GM19467 (cell line): Measurements from ENCODE around the gene PREX1.

Source experiments
- ATAC-seq: cut with Tn5 transposase; IDR thresholded peaks from one replicate; pipeline ENCODE4 v1.9.1; 2021; ENCODE audit warnings: mild to moderate bottlenecking, moderate library complexity; ENCODE audit not compliant: unreplicated experiment

PREX1 gene

DNA sequence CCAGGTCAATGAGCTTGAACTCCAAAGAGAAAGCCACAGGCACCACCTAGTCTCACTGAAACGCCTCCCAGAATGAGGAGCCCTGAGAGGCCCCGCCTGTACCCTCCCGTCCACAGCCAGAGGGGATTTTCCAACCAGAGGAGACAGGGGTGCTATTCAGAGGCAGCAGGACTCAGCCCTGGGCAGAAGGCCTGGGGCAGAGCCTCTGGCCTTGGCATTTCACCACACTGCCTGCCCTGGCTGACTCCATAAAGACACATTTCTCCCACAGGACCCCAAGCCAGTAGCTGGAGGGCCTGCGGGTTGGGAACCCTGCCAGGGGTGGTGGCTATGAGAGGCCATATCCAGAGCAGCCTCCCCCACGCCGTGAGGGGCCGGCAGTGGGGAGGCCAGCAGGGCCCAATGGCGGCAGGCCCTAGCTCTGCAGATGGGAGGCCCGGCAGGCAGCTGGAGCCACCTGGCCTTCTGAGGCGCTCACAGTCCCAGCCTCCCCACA lies 159.3 kb downstream of the PREX1 start:
- no peak for ATAC-seq

- no peak for ATAC-seq
These were observed 159.8 kb downstream of the PREX1 start for GRCh38 chr20:48667889-48668413.

DNA sequence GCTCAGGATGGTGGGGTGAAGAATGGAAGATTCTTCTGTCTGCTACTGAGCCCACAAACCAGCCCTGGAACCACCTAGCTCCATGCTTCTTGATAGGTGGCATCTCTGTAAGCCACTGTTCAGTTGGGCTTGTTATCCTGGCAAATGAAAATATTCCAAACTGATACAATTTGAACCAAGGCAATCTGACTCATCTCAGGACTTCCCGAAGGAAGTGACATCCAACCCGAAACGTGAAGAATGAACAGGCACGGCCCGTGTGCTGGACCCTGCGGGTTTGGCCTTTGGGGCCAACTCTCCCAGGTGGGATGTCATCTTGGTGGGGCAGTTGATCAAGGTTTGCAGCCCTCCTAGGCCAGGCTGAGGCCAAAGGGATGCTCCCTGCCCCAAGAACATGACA lies 160.3 kb downstream of the PREX1 start:
- no peak for ATAC-seq

DNA sequence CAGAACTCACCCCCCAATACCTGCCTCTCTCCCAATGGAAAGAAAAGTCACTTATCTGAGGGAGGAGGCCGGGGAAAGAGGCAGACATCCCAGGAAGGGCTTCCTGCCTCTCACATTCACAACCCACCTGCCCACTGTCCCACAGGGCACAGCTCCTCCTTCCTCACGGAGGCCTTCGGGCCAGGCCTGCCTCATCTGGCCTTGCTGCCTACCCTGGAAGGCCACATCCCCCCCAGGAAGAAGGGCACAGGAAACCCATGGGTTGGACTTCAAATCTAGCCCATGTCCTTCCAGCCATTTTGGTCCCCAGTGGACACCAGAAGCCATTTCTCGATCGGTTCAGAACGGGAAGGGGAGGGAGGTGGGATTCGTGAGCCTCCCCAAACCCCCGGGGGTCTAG lies 162.0 kb downstream of the PREX1 start:
- ATAC-seq: no peak

DNA sequence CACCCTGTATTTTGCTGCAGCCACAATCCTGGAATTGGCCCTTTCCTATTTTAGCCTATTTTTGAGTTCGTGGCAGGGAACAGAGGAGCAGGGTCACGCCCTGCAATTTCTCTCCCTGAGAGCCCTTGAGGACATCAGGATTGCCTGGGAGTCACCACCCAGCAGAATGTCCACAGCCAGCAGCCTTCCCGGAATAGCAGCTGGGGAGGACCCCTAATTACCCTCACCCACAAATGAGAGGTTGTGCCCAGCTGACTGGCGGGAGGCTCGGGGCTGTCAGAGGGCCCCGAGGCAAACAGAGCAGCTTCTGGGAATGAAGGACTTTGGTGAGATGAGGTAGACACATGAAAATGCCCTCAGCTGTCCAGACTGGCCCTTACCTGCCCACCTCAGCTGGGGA lies 165.1 kb downstream of the PREX1 start:
- no peak for ATAC-seq

DNA sequence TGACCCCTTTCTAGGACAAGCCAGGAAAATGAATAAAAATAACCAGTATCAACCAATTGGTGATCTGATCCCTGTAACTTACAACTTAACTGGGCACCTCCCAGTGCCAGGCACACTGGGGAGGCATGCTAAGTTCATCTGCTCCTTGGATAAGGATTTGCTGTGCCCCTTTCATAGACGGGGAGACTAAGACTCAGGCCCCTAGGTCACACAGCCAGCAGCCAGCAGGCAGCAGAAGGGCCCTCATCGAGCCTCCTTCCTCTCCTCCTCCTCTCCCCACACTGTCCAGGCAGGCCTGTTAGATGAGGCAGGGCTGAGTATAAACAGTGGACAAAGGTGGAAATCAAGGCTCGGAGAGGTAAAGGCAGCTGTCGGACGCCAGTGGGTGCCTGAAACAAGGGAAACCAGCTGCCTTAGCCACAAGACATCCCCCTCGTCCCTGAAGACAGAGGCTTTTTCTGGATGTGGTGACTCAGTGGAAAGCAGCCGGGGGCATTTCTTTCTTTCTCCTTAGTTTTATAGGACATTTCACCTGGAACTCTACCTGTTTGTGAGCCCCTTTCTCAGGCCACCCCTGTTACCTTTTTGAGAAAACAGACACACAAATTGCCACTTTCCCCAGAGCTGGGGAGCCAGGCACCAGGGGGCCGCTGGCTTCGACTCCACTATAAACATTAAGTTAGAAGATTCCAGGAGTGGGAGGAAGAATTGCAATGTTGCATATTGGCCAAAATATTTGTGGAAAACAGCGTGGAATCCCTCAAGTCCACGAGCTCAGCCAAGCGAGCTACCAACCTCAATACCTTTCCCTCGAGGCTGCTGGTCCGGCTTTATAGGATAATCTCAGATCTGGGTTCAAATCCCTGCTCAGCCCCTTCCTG lies 166.0 kb downstream of the PREX1 start:
- no peak for ATAC-seq

- ATAC-seq: no peak
These were observed 167.0 kb downstream of the PREX1 start for GRCh38 chr20:48660788-48661187.

GRCh38 chr20:48659858-48660257 lies 167.9 kb downstream of the PREX1 start:
- no peak for ATAC-seq

DNA sequence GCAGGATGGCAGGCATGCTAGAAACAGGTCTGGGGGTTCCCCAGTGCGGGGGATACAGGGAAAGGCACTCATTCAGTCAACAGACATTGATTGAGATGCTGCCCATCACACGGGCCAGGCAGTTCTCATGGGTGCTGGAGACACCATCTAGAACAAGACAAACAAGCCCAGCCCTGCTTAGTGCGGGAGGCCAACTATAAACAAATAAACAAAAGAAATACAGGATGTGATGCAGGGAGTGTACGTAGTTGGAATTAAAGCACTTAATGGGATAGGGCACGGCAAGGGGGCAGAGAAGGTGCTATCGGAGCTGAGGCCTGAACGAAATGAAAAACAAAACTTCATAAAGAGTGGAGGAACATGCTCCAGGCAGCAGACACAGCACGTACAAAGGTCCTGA lies 169.3 kb downstream of the PREX1 start:
- ATAC-seq: no peak

DNA sequence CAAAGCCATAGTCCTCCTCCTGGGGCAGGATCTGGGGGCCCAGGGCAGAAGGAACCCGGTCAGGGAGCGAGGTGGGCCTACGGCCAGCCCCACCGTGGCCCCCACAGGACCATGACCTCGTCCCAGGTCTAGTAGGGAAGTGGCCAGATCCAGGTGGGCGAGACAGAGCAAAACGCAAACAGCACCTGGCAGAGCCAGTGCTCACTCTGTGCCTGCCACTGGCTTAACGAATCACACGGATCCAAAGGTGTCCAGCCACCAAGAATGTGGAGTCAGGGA lies 169.7 kb downstream of the PREX1 start:
- no peak for ATAC-seq

GRCh38 chr20:48657426-48658197 lies 170.2 kb downstream of the PREX1 start:
- ATAC-seq: no peak

DNA sequence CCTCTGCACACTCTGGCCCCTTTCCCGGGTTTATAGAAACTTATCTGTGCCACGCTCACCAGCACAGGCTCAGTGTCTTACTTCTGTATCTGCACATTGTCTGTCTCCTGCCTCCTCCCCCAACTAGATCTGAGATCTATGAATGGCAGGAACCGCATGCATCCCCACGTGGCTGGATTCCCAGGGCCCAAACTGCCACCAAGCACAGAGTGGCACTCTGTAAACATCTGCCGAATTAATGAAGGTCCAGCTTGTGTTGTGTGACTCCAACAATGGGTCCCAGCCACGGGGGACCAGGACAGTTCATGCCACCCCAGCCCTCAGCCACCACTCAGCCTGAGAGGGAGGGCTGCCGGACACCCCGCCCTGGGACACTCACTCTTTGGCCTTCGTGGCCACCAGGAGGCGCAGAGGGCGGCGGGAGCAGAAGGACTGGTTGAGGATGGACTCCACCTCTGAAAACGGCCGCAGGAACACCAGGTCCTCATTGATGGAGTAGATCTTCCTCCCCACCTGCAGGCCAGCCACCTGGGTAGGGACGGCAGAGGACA lies 171.1 kb downstream of the PREX1 start:
- ATAC-seq: no peak

DNA sequence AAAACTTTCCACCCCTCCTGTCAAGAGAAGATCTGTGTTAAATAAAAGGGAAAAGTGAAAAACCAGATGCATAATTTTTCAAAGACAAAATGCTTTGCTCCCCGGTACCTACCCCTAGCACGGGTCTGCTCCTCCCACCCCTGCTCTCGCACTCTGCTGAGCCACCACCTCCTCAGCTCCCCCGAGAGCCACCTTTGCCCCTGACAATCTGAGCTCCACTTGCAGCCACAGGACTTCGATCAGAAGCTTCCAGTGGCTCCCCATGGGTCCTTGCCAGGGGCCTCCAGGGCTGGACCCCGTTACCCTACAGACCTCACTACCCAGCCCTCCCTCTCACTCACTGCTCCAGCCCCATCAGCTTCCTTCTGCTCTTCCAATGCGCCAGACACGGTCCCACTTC lies 171.7 kb downstream of the PREX1 start:
- no peak for ATAC-seq

GRCh38 chr20:48653706-48654051 lies 174.1 kb downstream of the PREX1 start:
- no peak for ATAC-seq

- no peak for ATAC-seq
These were observed 174.7 kb downstream of the PREX1 start for GRCh38 chr20:48652961-48653705.

DNA sequence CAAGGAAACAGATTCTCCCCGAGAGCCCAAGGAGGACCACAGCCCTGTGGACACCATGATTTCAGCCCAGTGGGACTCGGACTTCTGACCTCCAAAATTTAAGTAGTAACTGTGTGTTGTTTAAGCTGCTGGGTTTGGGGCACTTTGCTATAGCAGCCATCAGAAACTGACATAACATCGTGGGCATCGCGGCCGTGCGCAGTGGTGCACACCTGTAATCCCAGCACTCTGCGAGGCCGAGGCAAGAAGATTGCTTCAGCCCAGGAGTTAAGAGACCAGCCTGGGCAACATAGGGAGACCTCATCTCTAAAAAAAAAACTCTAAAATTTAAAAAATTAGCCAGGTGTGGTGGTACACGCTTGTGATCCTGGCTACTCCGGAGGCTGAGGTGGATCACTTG lies 175.8 kb downstream of the PREX1 start:
- no peak for ATAC-seq

DNA sequence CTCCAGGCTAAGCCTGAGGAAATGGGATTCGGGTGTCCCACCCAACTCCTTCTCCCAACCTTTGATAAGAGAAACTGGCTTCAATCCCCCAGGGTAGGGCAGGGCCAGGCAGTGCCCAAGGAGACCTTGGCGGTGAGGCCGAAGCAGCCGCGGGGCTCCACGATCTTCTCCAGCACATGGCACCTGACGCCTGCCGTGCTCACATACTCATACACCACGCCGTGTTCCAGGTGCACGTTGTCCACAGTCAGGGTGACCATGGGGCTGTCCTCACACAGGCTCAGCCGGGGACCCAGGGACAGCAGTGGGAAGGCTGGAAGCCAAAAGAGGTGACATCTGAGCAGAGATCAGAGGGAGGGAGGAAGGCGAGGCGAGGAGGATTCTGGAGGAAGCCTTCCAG lies 176.5 kb downstream of the PREX1 start:
- ATAC-seq: no peak

GRCh38 chr20:48649868-48650267 lies 177.9 kb downstream of the PREX1 start:
- ATAC-seq: no peak

GRCh38 chr20:48649104-48649626 lies 178.6 kb downstream of the PREX1 start:
- ATAC-seq: no peak

DNA sequence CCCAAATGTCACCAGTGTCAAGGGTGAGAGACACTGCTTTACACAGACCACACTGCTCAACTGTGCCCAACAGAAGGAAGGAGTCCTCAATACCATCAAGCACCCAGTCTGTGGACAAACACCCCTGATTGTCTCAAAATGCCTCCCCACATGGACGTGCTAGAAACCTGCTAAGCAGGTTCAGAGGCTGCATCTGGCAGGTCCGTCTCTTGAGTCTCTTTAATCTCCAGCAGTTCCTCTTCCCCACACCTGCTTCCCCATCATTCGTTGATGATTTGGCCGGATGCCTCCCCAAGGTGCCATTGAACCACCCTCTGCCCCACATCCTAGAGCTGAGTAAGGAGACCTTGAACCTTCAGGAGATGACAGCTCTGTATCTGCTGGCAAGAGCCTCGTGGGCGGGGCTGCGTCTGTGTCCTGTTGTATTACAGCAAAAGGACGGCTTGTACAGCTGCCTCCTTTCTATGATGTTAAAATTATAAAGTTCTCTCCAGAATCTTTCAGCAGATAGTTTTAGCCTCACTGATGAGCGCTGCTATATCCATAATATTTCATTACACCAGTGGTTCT lies 179.2 kb downstream of the PREX1 start:
- no peak for ATAC-seq

GRCh38 chr20:48647858-48648257 lies 179.9 kb downstream of the PREX1 start:
- no peak for ATAC-seq
